Transverse colon (tissue), 4 donors: Measurements from ENCODE around the gene CSTB.

Experiments
- CTCF ChIP-seq, 5 experiments: fragments of 200-600 bp in 3 of 5; fragments of 450-650 bp in 2 of 5; sonication (generic) in 3 of 5; IDR thresholded peaks; 1 replicate in 2 of 5; 2 replicates in 3 of 5; pipeline ENCODE4 v1.5.1; 2016 to 2017; ENCODE audit warnings: antibody characterized with exemption in 5 of 5, inconsistent platforms in 3 of 5, mild to moderate bottlenecking in 2 of 5, moderate library complexity in 1 of 5
- EP300 ChIP-seq: sonication (generic); formaldehyde crosslinking; IDR thresholded peaks from one replicate; pipeline ENCODE4 v1.6.1; 2017; ENCODE audit warnings: antibody characterized with exemption, low read depth
- POLR2AphosphoS5 ChIP-seq, 3 donors: sonication (generic); formaldehyde crosslinking; IDR thresholded peaks; one replicate each; pipeline ENCODE4 v1.6.1; 2016; ENCODE audit warnings: antibody characterized with exemption in 3 of 3

- TF ChIP-seq POLR2AphosphoS5 (IDR thresholded peaks at IDR 0.05) (no peak), EP300 (no peak), CTCF (IDR thresholded peaks at IDR 0.05) (no peak)
These were observed 43.0 kb downstream of the CSTB start for GRCh38 chr21:43733060-43733459.
